GM04503 (cell line): Measurements from ENCODE around the gene KAZN.
A peak's percentile ranks its signal among the peaks of the same experiment; 100 is the strongest.

ENCODE experiments used
- DNase-seq: peaks from one replicate; pipeline ENCODE4 v3.0.0-alpha.2; 2012; ENCODE audit warnings: low read depth

KAZN gene

GRCh38 chr1:14857436-14858195, 259.1 kb downstream of the KAZN start:
- DNase-seq = no peak

DNA sequence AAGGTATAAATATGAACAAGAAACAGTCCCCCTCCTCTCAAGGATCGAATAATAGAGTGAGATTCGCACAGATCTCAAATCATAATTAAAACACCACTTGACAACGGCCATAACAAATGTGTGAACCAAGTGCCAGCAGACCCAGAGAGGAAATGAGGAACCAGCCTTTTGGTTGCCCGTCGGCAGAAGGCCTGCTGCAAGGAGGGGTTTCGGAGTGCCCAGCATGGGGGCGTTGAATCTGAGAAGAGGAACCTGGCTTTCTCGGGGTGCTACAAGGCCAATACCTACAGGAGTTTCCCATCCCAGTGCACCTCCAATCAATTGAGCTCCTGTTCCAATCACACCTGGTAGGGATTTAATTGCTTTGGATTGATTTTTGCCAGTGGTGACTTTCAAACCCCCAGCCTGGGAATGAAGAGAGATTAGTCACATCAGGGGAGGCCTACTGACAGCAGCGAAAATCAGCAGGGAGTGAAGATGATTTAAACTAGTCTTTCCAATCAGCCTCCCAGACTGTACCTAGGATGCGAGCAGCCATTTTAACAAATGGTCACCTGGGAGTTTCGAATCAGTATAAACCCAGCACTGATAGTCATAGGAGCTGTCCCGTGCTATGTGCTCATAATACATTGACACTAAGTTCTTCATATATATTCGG, 263.8 kb downstream of the KAZN start:
- DNase-seq = no peak

GRCh38 chr1:14865106-14865505, 266.6 kb downstream of the KAZN start:
- DNase-seq = no peak

- DNase-seq = no peak
These were observed 268.6 kb downstream of the KAZN start for GRCh38 chr1:14866911-14867612.

GRCh38 chr1:14869187-14869586, 270.7 kb downstream of the KAZN start:
- DNase-seq = no peak

DNA sequence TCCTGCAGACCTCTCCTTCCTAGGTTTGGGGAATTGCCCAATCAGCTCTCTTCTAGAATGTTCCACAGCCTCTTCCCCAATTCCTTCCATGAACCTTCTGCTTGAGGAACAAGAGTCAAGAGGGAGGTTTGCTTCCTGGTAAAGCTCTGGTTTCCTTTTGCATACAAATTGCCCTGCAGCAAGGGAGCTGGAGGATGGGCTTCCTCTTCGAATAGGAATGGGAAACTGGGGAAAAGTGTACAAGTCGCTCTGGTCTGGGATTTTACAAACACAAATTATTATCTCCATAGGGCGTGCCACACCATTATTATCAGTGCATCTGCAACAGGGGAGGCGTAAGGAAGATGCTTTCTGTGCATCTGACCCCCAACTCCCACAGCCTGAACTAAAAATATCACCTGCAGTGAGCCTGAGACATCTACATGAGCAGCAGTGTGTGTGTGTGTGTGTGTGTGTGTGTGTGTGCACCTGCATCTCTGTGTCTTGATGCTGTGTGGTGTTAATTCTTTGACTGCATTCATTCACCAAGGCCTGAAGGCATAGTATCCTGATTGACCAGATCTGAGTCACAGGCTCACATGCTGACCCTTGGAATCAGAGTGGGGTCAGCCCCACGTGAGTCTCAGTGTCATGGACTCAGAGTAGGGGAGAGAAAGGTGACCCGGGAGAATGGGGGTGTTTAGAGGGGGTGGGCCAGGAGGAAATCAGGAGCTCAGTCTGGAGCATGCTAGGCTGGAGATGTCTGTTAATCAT, 272.9 kb downstream of the KAZN start:
- no peak for DNase-seq

- DNase-seq = no peak
These were observed 274.3 kb downstream of the KAZN start for GRCh38 chr1:14872762-14873161.

DNA sequence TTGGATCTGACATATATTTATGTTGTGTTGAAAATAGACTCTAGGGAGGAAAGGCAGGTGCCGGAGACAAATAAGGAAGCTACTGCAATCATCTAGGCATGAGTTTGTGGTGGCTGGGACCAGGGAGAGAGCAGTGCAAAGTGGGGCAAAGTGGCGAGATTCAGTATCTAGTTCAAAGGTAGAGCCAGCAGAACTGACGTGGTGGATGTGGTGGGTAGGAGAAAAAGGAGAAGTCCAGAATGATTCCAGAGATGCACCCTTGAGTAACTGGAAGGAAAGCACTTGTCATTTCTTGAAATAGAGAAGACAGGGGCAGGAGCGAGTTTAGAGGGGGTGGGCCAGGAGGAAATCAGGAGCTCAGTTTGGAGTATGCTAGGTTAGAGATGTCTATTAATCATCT, 275.2 kb downstream of the KAZN start:
- no peak for DNase-seq

DNA sequence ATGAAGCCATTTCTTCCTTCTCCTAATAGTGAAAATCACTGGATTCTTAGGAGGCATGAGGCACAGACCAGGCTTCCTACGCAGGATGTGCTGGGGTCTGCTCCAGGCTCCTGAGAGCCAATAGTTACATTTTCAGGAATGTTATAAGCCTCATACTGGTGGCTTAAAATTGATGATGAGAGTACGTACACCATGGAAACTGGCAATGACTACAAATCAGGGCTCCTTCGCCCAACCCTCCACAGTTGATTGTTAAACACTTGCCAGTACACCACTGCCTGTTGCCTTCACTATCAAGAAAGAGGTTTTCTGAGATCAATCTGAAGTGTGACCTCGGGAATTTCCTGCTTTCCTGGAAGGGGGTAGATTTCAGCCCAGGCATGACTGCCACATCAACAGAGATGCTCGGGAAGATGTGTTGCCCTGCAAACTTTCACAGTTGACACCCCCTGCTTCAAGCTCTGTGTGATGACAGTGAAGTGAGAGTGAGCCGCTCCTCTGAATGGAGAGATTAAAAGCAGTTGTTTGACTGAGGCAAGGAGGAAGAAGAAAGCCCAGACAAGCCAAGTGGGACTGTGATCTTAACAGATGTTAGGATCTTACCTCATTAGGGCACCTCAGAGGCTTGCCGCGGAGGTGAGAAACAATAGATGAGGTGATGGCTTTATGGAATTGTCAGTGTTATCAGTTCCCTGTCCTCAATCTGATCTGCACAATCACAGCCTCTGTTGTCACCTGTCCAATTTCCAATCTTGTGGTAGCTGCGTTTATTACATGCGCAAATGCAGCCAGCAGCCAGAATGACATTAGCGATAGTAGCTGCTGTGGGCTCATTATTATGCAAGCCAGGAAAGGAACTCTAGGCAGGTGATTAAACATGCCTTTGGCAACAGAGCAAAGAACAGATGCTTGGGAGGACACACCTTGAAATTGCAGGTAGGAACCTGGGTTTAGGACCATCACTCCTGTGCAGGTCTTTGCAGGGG, 277.3 kb downstream of the KAZN start:
- no peak for DNase-seq

GRCh38 chr1:14876747-14877146, 278.3 kb downstream of the KAZN start:
- no peak for DNase-seq

GRCh38 chr1:14877224-14877623, 278.7 kb downstream of the KAZN start:
- DNase-seq = no peak

DNA sequence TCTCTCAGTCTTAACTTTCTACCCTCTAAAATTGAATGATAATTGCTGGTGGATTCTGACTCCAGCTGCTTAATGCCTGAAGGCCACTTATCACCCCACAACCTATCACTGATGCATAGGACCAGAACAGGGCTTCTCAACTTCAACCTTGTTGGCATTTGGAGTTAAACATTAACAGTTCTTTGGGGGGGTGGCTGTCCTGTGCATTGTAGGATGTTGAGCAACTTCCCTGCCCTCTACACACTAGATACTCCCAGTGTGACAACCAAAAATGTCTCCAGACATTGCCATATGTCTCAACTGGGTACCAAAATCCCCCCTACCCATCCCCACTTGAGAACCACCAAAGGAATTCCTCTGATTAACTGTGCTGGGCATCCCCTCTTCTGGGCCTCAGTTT, 279.6 kb downstream of the KAZN start:
- DNase-seq = no peak

DNA sequence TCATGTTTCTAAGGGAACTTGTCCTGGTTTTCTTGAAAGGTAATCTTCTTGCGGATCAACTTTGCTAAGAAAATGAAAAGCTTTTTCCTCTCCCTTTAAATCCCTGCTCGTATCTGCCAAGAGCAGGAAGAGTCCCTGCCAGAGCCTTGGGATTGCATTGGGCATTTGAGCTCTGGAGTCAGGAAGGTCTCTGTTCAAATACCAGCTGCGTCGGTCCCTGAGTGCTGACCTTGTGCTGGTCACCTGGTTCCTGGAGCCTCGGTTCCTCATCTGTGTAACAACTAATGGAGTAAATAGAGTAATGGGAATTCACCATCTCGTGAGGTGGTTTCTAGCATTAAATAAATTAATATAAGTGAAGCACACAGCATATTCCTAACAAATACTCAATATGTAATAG, 280.5 kb downstream of the KAZN start:
- DNase-seq = no peak

DNA sequence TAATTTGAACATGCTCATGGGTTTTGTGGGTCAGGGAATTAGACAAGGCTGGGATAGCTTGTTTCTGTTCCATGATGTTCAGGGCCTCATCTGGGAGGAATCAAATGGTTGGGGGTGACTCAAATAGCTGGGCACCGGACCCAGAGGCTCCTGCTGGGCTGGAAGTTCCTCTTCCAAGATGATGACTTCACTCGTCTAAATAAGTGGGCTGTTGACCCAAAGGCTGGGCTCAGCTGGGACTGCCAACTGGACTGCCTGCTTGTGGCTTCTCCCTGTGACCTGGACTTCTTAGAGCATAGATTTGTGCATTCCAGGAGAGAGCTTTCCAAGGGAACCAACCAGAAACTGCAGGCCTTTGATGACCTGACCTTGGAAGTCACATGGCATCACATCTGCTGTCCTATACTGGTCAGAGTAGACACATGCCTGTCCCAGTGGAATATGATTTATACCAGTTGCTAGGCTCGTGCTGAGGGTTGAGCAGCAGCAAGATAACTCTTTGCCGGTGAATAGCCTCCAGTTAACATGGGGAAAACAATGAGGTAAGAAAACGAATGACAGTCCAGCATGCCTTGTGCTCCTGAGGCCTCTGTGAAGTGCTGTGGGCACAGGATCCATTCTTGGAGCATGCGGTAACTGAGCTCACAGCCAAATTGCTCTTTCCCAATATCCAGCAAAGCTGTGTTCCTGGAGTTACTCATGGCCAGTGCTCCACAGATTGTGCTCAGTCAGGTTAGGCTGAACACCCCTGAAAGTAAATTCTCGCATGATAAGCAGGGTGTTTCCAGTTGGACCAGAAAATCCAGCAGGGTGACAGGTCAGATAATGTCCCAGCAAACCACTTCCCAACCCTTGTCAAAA, 282.2 kb downstream of the KAZN start:
- peak; percentile 74 for DNase-seq

DNA sequence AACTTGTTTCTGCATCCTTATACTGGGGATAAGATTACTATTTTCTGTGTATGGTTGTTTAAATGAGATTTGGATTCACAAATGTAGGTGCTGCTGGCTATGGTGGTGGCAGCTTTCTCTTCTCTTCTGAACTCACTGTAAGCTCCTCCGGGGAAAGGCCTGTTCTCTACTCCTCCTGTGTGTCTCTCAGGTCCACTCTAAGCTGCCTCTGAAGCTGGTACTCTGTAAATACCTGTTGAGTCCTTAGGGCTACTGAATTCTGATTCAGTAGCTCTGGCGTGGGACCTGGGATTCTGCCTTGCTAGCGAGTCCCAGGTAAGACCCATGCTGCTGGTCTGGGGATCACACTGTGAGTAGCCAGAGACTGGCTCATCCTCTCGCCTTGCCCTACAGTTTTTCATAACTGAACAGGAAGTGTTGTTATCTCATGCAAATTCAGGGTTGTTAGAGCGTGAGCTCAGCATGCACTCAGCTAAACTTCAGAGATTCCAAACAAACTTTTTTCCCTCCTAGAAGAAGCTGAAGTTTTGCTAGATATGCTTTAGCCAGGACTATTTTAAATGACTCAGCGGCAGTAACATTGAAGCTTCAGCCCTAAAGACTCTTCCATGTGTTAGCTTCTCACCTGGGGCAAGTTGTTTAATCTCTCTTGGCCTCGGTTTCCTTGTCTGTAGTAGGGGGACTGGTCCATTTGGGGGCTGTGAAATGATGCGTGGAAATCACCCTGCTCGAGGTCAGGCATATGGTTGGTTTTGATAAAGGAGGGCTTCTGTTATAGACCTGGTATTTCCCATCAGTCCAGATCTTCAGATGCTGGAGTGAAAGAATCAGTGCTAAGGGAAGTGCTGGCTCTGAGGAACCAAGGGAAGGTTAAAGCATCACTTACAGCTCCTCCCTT, 283.5 kb downstream of the KAZN start:
- DNase-seq = no peak

DNA sequence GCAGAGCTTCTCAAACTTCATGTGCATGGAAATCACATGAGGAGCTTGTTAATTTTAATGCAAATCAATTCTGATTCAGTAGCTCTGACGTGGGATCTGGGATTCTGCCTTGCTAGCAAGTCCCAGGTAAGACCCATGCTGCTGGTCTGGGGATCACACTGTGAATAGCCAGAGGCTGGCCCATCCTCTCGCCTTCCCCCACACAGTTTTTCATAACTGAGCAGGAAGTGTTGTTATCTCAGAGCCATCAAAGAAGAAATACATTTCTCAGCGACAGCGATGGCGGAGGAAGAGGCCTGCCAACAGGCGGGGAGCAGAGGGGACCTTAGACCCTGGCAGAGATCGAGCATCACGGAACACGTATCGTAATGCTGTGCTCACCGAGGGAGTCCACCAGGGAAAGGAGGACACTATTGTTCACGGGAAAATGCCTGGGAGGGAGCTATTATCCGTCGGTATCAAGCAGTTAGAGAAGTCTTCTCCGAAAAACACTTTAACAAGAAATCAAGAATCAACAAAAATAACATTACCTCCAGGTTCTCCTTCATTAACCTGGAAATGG, 286.2 kb downstream of the KAZN start:
- DNase-seq = no peak

DNA sequence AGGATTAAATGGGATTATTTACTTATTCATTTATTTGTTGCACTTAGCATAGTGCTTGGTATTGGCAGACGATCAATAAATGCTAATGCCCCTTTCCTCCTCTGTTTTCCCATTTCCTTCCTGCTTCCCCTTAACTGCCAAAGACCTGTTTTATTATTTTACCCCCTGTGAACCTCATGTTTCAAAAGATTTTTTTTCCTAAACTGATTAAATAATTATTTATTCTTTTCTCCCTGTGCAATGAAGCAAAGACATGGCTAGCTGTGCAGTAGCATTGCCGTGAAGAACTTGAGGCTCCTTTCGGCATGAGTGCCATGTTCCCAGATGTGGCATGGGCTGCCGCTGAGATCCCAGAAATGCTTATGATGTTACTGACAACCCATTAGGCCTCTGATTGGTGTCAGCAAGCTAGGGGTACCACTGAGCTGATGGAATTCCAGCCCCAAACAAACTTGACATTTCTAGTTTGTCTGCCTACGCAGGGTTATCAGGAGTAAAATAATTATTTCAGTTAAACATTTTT, 288.6 kb downstream of the KAZN start:
- DNase-seq = no peak

DNA sequence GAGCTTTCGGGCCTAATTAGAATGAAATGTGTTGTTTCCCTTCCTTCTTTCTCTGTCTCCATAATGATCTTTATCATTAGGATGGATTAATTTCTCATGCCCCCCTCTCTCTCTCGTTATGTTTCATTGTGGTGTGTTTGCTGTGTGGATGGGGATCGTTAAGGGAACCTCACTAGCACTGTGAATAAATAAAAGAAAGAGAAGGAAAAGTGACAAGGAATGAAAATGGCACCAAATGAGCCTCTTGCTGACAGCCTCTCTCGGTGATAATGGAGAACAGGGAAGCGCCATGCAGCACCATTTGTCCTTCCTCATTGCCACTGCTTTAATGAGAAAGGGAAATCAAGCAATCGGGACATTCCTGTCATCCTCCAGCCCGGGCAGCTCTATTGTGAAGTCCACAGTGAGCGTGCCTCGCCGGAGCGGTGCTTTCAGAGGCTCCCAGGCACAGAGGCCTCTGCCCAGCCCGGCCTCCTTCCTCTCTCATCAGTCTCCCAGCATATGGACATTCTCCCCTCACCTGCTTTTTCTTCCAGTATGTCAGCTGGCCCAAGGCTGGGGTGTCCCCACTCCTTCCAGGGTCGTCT, 289.4 kb downstream of the KAZN start:
- no peak for DNase-seq
